ENCODE results near the gene AQP12B.

Gene AQP12B

GRCh38 chr2:240627736-240628506 lies 54.8 kb downstream of the AQP12B start:
- H3K4me3 ChIP-seq (ENCODE audit: low read length), result no peak overlapping the region
- 91% methylated on average over 17 of the region's 17 CpGs for WGBS
- H3K4me1 ChIP-seq (ENCODE audit: insufficient read depth, low read length), result no peaks in the 10 kb centered on the region
- H3K27ac ChIP-seq (ENCODE audit: low read depth, low read length), result no peak overlapping the region
- H3K9me3 ChIP-seq (ENCODE audit: insufficient read depth, low read depth, low read length), result peaks cover 8% of the 10 kb centered on the region; the same call in 1 of the 2 replicates
- no peaks in the 10 kb centered on the region for H3K27me3 ChIP-seq (ENCODE audit: insufficient read depth, low read length)
- H3K36me3 ChIP-seq (ENCODE audit: insufficient read depth, low read length), result no peaks in the 10 kb centered on the region
- no peak overlapping the region for H3K9ac ChIP-seq (ENCODE audit: low read depth, low read length)

- 79% methylated on average over 21 of the region's 21 CpGs for WGBS
- Histone ChIP-seq H3K27me3 (ENCODE audit: insufficient read depth, low read length) (no peaks in the 10 kb centered on the region), H3K4me1 (ENCODE audit: insufficient read depth, low read length) (no peaks in the 10 kb centered on the region), H3K9me3 (ENCODE audit: insufficient read depth, low read depth, low read length) (no peaks in the 10 kb centered on the region), H3K27ac (ENCODE audit: low read depth, low read length) (no peak overlapping the region), H3K9ac (ENCODE audit: low read depth, low read length) (no peak overlapping the region), H3K36me3 (ENCODE audit: insufficient read depth, low read length) (no peaks in the 10 kb centered on the region), H3K4me3 (ENCODE audit: low read length) (no peak overlapping the region)
Observed at GRCh38 chr2:240626531-240627300, 56.0 kb downstream of the AQP12B start.
